Omental fat pad (tissue), 4 donors: Measurements from ENCODE around the gene MST1R. TPM values are rescaled to one million over a fixed set of nuclear protein-coding genes. Genes with fewer than 3 reads are reported as not detected.
A peak's percentile ranks its signal among the peaks of the same experiment; 100 is the strongest.
"Not testable (repeated sequence)": the region's sequence is repeated elsewhere in the genome, so short reads cannot be mapped to it uniquely, and the experiment has no call there.

Source experiments
- ATAC-seq: fragments of 150-250 bp; one replicate; pipeline ENCODE4 v1.9.1; 2016; ENCODE audit warnings: mild to moderate bottlenecking, moderate library complexity; ENCODE audit not compliant: low FRiP score
- DNase-seq: peaks from one replicate; pipeline ENCODE4 v3.0.0-alpha.2; 2019; ENCODE audit warnings: low spot score
- total RNA-seq, 4 donors: library from RNA; depleted of rRNA; stranded (reverse); fragments of >200 nt; gene quantifications; one replicate each; pipeline ENCODE4 v1.1.0, GENCODE V29; 2016
- TF ChIP-seq, protein P1 (sequence below), 3 donors: fragments of 450-650 bp; IDR thresholded peaks; one replicate each; pipeline ENCODE4 v1.5.1; 2016 to 2017; ENCODE audit warnings: antibody characterized with exemption in 3 of 3, mild to moderate bottlenecking in 3 of 3, moderate library complexity in 2 of 3

Gene MST1R
- total RNA-seq, 4 donors from 2014 or later: 0.95 to 12.6 (median 5.6) TPM

DNA sequence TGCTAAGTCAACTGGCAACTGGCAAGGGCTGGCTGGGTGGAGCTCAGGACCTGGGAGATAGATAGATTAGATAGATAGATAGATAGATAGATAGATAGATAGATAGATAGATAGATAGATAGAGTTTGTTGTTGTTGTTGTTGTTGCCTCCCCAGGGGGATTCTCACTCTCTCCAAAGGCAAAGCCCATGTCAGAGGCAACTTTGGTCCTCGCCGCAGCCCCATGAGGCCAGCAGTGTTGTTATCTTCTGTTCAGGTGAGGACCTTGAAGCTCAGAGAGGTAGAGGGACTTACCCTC is 7.4 kb upstream of the MST1R start:
- TF ChIP-seq, protein P1, sequence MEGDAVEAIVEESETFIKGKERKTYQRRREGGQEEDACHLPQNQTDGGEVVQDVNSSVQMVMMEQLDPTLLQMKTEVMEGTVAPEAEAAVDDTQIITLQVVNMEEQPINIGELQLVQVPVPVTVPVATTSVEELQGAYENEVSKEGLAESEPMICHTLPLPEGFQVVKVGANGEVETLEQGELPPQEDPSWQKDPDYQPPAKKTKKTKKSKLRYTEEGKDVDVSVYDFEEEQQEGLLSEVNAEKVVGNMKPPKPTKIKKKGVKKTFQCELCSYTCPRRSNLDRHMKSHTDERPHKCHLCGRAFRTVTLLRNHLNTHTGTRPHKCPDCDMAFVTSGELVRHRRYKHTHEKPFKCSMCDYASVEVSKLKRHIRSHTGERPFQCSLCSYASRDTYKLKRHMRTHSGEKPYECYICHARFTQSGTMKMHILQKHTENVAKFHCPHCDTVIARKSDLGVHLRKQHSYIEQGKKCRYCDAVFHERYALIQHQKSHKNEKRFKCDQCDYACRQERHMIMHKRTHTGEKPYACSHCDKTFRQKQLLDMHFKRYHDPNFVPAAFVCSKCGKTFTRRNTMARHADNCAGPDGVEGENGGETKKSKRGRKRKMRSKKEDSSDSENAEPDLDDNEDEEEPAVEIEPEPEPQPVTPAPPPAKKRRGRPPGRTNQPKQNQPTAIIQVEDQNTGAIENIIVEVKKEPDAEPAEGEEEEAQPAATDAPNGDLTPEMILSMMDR (IDR thresholded peaks at IDR 0.05): no peak
- DNase-seq: no peak
- ATAC-seq: no peak

DNA sequence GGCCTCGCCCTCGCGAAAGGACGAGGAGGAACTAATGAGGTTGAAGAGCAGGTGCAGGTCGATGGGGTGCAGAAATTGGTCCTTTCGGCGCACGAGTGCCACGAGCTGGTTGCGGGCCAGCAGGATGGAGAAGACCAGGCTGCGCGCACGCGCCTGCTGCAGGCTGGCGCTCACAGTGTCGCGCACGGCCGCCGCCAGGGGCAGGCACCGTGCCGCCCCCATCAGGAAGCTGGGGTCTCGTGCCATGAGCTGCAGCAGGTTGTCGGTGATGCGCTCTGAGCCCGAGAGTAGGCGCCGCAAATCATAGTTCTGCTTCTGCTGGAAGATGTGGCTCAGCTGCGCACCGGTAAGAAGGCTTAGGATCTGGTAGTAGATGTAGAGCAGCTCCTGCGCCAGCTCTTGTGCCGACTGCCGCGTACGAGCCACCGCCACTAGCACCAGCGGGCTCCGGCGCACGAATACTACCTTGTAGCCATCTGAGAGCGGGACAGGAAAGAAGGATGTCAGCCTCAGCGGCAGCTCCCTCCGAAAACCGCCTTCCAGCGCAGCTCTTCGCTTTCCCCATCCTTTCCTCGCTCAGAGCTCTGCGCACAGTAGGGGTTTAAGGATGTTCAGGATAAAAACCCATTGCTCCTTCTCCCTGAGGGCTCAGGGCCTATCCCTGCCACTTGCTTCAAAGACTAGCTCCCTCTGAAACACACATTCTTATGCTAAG is 6.9 kb upstream of the MST1R start:
- ATAC-seq: no peak
- DNase-seq: no peak

DNA sequence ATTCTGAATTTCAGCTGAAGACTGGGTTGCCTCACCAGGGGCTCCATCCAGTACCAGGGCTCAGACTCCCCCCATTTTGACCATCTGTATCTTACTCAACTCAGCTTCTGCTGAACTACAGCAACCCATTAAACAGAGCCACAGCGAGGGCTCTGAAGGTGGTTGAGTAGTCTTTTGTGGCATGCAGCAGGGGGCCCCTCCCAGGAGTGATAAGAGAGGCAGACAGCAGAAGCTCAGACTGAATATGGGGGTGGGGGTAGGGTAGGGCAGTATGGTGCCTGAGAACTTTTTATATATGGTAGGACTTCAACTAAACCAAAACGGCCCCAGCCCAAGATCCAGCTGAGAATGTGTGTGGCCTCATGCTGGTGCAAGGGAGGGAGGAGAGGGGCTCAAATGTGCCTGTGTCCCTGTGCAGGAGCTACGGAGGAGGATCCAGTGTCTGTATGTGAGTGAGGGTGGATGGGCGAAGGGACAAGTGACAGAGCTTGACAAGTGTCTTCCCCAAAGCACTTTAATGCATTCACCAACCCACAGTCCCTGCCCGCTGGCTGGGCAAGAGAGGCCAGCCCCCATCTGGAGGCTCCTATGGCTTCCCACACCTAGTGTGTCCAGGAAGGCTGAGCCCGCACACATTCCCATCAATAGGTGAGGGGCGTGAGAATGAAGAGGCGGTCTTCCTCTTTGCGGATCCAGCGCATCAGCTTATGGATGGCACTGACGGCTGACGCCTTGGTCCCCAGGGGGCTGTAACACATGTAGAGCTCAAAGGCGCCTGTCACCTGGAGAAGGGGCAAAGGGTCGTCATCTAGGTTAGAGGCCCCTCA is 4.9 kb upstream of the MST1R start:
- DNase-seq (no peak), ATAC-seq (no peak)
- TF ChIP-seq, protein P1 (IDR thresholded peaks at IDR 0.05): no peak

More for the DNA sequence above, 6.9 kb upstream of the MST1R start:
- TF ChIP-seq, protein P1 (IDR thresholded peaks at IDR 0.05): no peak

DNA sequence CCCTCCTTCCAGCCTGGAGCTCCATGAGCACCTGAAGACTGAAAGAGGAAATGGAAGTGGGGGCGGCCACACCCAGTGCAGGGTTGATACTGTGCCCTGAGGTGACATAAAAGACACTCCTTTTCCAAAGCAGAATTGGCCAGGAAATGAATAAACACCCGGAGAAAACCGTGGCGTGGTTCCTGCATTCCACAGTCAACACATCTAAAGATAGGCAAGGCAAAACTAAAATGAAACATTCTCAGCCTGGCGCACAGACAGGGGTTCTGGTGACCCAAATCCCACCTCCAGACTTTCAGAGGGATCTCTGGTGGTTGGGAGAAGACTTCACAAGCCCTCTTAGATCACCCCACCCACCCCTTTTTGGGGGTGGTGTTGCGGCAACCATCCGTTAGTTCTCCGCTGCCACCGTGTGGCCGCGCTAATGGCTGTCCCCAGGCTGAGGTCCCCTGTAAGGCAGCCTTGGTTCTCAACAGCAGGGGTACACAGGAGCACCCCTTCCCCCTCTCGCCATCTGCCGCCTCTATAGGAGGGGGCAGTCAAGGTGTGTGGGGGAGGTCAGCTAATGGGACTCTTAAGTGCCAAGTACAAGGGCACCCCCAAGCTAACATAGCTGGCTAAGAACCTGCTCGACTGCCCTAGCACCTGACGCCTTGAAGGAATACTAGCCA is 2.5 kb upstream of the MST1R start:
- no peak for DNase-seq
- ATAC-seq: peak; percentile 32
- TF ChIP-seq, protein P1 (IDR thresholded peaks at IDR 0.05): no peak

DNA sequence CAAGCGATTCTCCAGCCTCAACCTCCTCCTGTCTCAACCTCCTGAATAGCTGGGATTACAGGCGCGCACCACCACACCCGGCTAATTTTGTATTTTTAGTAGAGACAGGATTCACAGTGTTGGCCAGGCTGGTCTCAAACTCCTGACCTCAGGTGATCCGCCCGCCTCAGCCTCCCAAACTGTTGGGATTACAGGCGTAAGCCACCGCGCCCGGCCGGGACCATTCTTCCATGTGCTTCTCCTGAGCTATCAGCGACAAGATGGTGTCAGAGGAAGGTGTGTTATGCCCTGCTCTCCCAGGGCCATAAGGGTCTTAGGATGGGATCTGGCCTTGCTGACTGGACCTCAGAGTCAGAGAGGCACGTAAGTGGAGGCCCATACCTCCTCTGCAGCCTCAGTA is 775 bp upstream of the MST1R start:
- ATAC-seq, DNase-seq: not testable (repeated sequence)

DNA sequence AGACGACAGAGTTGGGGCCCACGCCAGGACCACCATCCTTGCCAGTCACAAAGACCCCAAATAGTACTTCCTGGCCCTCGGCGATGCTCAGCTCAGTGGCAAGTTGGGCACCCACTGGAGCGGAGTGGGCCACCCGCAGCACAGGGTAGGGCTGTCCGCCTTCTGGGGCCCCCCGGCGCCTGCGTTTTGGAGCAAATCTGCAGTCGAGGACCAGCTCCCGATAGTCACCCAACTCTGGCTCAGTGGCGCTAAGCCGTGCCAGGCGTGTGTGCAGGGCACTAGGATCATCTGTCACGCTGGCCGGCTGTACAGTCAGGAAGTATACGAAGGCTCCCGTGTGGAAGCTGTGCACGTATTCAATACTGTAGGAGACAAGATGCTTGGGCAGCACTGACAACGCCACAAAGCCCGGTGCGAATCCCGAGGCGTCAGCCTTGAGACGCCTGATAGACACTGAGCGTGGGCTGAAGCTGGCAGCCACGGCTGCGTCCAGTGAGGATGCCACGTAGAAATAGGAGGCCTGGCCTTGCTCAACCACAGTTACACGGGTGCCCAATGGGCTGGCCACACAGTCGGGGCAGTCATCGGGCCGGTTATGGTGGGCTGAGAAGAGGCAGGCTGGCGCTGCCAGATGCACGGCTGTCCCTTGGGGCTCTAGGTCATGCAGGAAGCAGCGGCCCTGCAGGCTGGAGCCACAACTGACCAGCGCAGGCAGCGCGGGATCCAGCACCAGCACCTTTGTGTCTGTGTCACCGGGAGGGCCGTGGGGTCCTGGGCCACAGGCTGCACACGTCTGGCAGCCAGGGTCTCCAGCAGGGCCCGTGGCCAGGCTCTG is 945 bp downstream of the MST1R start:
- TF ChIP-seq, protein P1 (IDR thresholded peaks at IDR 0.05): no peak
- DNase-seq: no peak
- no peak for ATAC-seq
